HepG2 (cell line): ENCODE results near the gene CNNM2. TPM values are rescaled to one million over a fixed set of nuclear protein-coding genes. Genes with fewer than 3 reads are reported as not detected.

Experiments used
- CBX1 ChIP-seq: IDR thresholded peaks from one replicate; pipeline ENCODE4 v1.6.1; 2016; ENCODE audit warnings: antibody characterized with exemption, low read depth
- CCDC6 ChIP-seq: sonication (generic); formaldehyde crosslinking; IDR thresholded peaks from 2 replicates; pipeline ENCODE4 v1.8.1; 2022; ENCODE audit warnings: mild to moderate bottlenecking, missing genetic modification reagents, moderate library complexity
- HOXD1 ChIP-seq: sonication (generic); formaldehyde crosslinking; IDR thresholded peaks from 2 replicates; pipeline ENCODE4 v1.5.0; 2020; ENCODE audit warnings: missing genetic modification reagents
- KDM3A ChIP-seq: IDR thresholded peaks from 2 replicates; pipeline ENCODE4 v1.6.1; 2018; ENCODE audit warnings: low read depth, missing compliant biosample characterization
- PAWR ChIP-seq: sonication (generic); formaldehyde crosslinking; IDR thresholded peaks from 2 replicates; pipeline ENCODE4 v1.4.0; 2020; ENCODE audit warnings: missing genetic modification reagents, mild to moderate bottlenecking, borderline replicate concordance
- SMARCC2 ChIP-seq: fragments of 450-650 bp; IDR thresholded peaks from 2 replicates; pipeline ENCODE4 v1.6.1; 2017; ENCODE audit warnings: antibody characterized with exemption, mild to moderate bottlenecking
- TEAD2 ChIP-seq: sonication (generic); formaldehyde crosslinking; IDR thresholded peaks from 2 replicates; pipeline ENCODE4 v1.9.0; 2021; ENCODE audit warnings: missing genetic modification reagents
- ZBTB10 ChIP-seq: sonication (generic); formaldehyde crosslinking; IDR thresholded peaks from 2 replicates; pipeline ENCODE4 v1.4.0; 2020; ENCODE audit warnings: missing genetic modification reagents, borderline replicate concordance
- ZFP36L1 ChIP-seq: sonication (generic); formaldehyde crosslinking; IDR thresholded peaks from 2 replicates; pipeline ENCODE4 v1.8.0; 2022; ENCODE audit warnings: mild to moderate bottlenecking, missing genetic modification reagents, moderate library complexity
- ZFYVE20 ChIP-seq: sonication (generic); formaldehyde crosslinking; IDR thresholded peaks from 2 replicates; pipeline ENCODE4 v1.8.0; 2023; ENCODE audit warnings: low read depth, mild to moderate bottlenecking, moderate library complexity, missing genetic modification reagents, borderline replicate concordance
- ZHX1 ChIP-seq: sonication (generic); formaldehyde crosslinking; IDR thresholded peaks from 2 replicates; pipeline ENCODE4 v1.8.1; 2022; ENCODE audit warnings: low read depth, mild to moderate bottlenecking, missing genetic modification reagents
- ZNF180 ChIP-seq: sonication (generic); formaldehyde crosslinking; IDR thresholded peaks from 2 replicates; pipeline ENCODE4 v1.4.0; 2020; ENCODE audit warnings: low read depth, missing genetic modification reagents, borderline replicate concordance
- ZNF296 ChIP-seq: sonication (generic); formaldehyde crosslinking; conservative IDR thresholded peaks from 2 replicates; pipeline ENCODE4 v1.5.0; 2020; ENCODE audit warnings: mild to moderate bottlenecking, missing genetic modification reagents
- ZNF746 ChIP-seq: sonication (generic); formaldehyde crosslinking; IDR thresholded peaks from 2 replicates; pipeline ENCODE4 v1.8.0; 2022; ENCODE audit warnings: mild to moderate bottlenecking, missing genetic modification reagents
- polyA plus RNA-seq, 8 experiments: library from polyadenylated mRNA; depleted of rRNA in 3 of 8; stranded (reverse) in 7 of 8; unstranded in 1 of 8; fragments of >200 nt; fragmentation: Illumina TruSeq in 4 of 8; extraction: Trizol in 4 of 8; gene quantifications; 2 replicates each; pipeline versions ENCODE4 v1.2.1 to v1.2.3, GENCODE V29; 2011 to 2016; ENCODE audit warnings: low read depth in 4 of 8, missing spikeins in 1 of 8, mixed read lengths in 1 of 8; ENCODE audit not compliant: insufficient read depth in 1 of 8
- total RNA-seq, 5 experiments: library from RNA; depleted of rRNA; stranded (reverse); fragments of >200 nt; fragmentation: Illumina TruSeq; extraction: Trizol; gene quantifications; 2 replicates each; pipeline ENCODE4 v1.2.3, GENCODE V29; 2016; ENCODE audit warnings: low read depth in 1 of 5
- TF ChIP-seq, protein P1 (sequence below), 2 experiments: sonication (generic) in 1 of 2; formaldehyde crosslinking in 1 of 2; IDR thresholded peaks; 2 replicates each; pipeline versions ENCODE4 v1.5.1 to v1.6.1; 2011 to 2020; ENCODE audit warnings: borderline replicate concordance in 1 of 2, low read depth in 1 of 2, low read length in 1 of 2, mild to moderate bottlenecking in 1 of 2, missing genetic modification reagents in 1 of 2, moderate library complexity in 1 of 2
- TF ChIP-seq, protein P2 (sequence below): sonication (generic); formaldehyde crosslinking; IDR thresholded peaks from 2 replicates; pipeline ENCODE4 v1.4.0; 2020; ENCODE audit warnings: mild to moderate bottlenecking, missing genetic modification reagents
- TF ChIP-seq, protein P3 (sequence below): sonication (generic); formaldehyde crosslinking; IDR thresholded peaks from 2 replicates; pipeline ENCODE4 v1.8.1; 2023; ENCODE audit warnings: mild to moderate bottlenecking, missing genetic modification reagents, borderline replicate concordance

Gene CNNM2
- total and polyA plus RNA-seq, 2 of the 13 experiments (the other 11 are each of a cell fraction or from before 2014, with no cell fraction given), result 7.1 to 9.0 TPM

- TF ChIP-seq, protein P1, sequence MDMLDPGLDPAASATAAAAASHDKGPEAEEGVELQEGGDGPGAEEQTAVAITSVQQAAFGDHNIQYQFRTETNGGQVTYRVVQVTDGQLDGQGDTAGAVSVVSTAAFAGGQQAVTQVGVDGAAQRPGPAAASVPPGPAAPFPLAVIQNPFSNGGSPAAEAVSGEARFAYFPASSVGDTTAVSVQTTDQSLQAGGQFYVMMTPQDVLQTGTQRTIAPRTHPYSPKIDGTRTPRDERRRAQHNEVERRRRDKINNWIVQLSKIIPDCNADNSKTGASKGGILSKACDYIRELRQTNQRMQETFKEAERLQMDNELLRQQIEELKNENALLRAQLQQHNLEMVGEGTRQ (IDR thresholded peaks at IDR 0.05; ENCODE audit: low read depth, low read length), result no peak
- TF ChIP-seq, protein P1 (CRISPR knock-in tag; IDR thresholded peaks at IDR 0.05; ENCODE audit: borderline replicate concordance), result no peak
- TF ChIP-seq SMARCC2 (no peak), ZBTB10 (CRISPR knock-in tag) (no peak), ZNF296 (CRISPR knock-in tag) (no peak), ZHX1 (CRISPR knock-in tag) (peak; percentile 80; the same call in 1 of the 2 replicates), ZNF180 (CRISPR knock-in tag) (no peak), ZFP36L1 (0 out of 2 replicates have a peak, but pooled peaks have one; percentile 84), KDM3A (CRISPR knock-in tag) (peak; percentile 91), PAWR (CRISPR knock-in tag) (no peak), CCDC6 (CRISPR knock-in tag) (peak; percentile 89), HOXD1 (CRISPR knock-in tag) (peak; percentile 72; the same call in 1 of the 2 replicates), ZFYVE20 (CRISPR knock-in tag) (no peak), ZNF746 (CRISPR knock-in tag) (peak; percentile 74; the same call in 1 of the 2 replicates), CBX1 (no peak), TEAD2 (no peak)
- TF ChIP-seq, protein P2, sequence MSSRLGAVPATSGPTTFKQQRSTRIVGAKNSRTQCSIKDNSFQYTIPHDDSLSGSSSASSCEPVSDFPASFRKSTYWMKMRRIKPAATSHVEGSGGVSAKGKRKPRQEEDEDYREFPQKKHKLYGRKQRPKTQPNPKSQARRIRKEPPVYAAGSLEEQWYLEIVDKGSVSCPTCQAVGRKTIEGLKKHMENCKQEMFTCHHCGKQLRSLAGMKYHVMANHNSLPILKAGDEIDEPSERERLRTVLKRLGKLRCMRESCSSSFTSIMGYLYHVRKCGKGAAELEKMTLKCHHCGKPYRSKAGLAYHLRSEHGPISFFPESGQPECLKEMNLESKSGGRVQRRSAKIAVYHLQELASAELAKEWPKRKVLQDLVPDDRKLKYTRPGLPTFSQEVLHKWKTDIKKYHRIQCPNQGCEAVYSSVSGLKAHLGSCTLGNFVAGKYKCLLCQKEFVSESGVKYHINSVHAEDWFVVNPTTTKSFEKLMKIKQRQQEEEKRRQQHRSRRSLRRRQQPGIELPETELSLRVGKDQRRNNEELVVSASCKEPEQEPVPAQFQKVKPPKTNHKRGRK, result no peak
- TF ChIP-seq, protein P3, sequence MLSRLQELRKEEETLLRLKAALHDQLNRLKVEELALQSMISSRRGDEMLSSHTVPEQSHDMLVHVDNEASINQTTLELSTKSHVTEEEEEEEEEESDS (CRISPR knock-in tag), result no peak
Measured at GRCh38 chr10:103053659-103054581, 135.8 kb downstream of the CNNM2 start (continued).
